Esophagus squamous epithelium (tissue), 5 donors: ENCODE data around the gene NAA60. TPM values are rescaled to one million over a fixed set of nuclear protein-coding genes. Genes with fewer than 3 reads are reported as not detected.

Source experiments
- DNase-seq: peaks from one replicate; lab custom pipeline; 2025; lab: John Stamatoyannopoulos, UW
- H3K27ac ChIP-seq, 4 donors: fragments of 200-600 bp; sonication (generic); one replicate each; pipeline ENCODE4 v1.5.1; 2016 to 2019; ENCODE audit warnings: mild to moderate bottlenecking in 1 of 4
- H3K27me3 ChIP-seq, 4 donors: fragments of 200-600 bp; sonication (generic); 1 replicate in 3 of 4; 2 replicates in 1 of 4; pipeline versions ENCODE4 v1.5.1 to v1.6.0; 2017 to 2021; ENCODE audit warnings: antibody characterized with exemption in 1 of 4
- H3K36me3 ChIP-seq, 3 donors: fragments of 200-600 bp; sonication (generic); one replicate each; pipeline ENCODE4 v1.5.1; 2016 to 2019
- H3K4me1 ChIP-seq, 3 donors: fragments of 200-600 bp; sonication (generic); one replicate each; pipeline ENCODE4 v1.5.1; 2017 to 2019
- H3K4me3 ChIP-seq, 4 donors: fragments of 200-600 bp; sonication (generic); 1 replicate in 3 of 4; 2 replicates in 1 of 4; pipeline ENCODE4 v1.5.1; 2016 to 2019; ENCODE audit warnings: mild to moderate bottlenecking in 2 of 4, moderate library complexity in 1 of 4
- H3K9me3 ChIP-seq, 3 donors: fragments of 200-600 bp; sonication (generic); one replicate each; pipeline ENCODE4 v1.5.1; 2016 to 2019
- CTCF ChIP-seq, 6 experiments: fragments of 450-650 bp in 4 of 6; fragments of 200-600 bp in 2 of 6; sonication (generic) in 2 of 6; IDR thresholded peaks; one replicate each; pipeline ENCODE4 v1.5.1; 2016 to 2019; ENCODE audit warnings: antibody characterized with exemption in 6 of 6, mild to moderate bottlenecking in 4 of 6, moderate library complexity in 4 of 6
- POLR2A ChIP-seq, 4 donors: fragments of 450-650 bp; IDR thresholded peaks; one replicate each; pipeline ENCODE4 v1.6.1; 2017; ENCODE audit warnings: antibody characterized with exemption in 4 of 4, mild to moderate bottlenecking in 4 of 4, moderate library complexity in 3 of 4
- WGBS, 2 donors: methylation state at CpG; one replicate each; pipeline ENCODE4 v1.1.5; 2018; 5-methylcytosine and 5-hydroxymethylcytosine counted together
- intact Hi-C: fragments of 100-400 bp; cut with DNase I; formaldehyde crosslinking; loops from one replicate; pipeline ENCODE4 v1.15.0; 2022
- total RNA-seq, 4 donors: library from RNA; depleted of rRNA; stranded (reverse); fragments of >200 nt; gene quantifications; one replicate each; pipeline ENCODE4 v1.1.0, GENCODE V29; 2016
- donor health status: DM: yes; HTN: yes; CAD: no.

The NAA60 gene
- total RNA-seq, 4 donors from 2014 or later: 21.0 to 31.6 (median 23.7) TPM

GRCh38 chr16:3511286-3512180 is 68.1 kb downstream of the NAA60 start:
- intact Hi-C loops: no loop called here
- TF ChIP-seq CTCF (IDR thresholded peaks at IDR 0.05) (no peak), POLR2A (IDR thresholded peaks at IDR 0.05) (no peak)
- DNase-seq: no peak
- Histone ChIP-seq H3K36me3 (peaks cover 3 to 99% (median 6%) of the 10 kb centered on the region in 3 donors), H3K27ac (no peak overlapping the region), H3K4me1 (peaks cover 0 to 6% (median 0%) of the 10 kb centered on the region in 3 donors), H3K9me3 (no peaks in the 10 kb centered on the region), H3K4me3 (no peak overlapping the region), H3K27me3 (no peaks in the 10 kb centered on the region)
- 89 to 92% methylated on average over 11 to 17 of the region's 23 CpGs for WGBS, 2 donors

- peaks cover 0 to 6% (median 0%) of the 10 kb centered on the region in 3 donors for H3K4me1 ChIP-seq
- TF ChIP-seq CTCF (IDR thresholded peaks at IDR 0.05): no peak
- no peak for TF ChIP-seq POLR2A (IDR thresholded peaks at IDR 0.05)
- no peak overlapping the region for H3K4me3 ChIP-seq
- H3K27ac ChIP-seq: no peak overlapping the region
- no peaks in the 10 kb centered on the region for H3K9me3 ChIP-seq
- intact Hi-C loops: no loop called here
- H3K27me3 ChIP-seq: no peaks in the 10 kb centered on the region
- H3K36me3 ChIP-seq: peaks cover 3 to 99% (median 6%) of the 10 kb centered on the region in 3 donors
- DNase-seq: no peak
- 53 to 71% methylated on average over 7 of the region's 7 CpGs for WGBS, 2 donors
Observed at GRCh38 chr16:3513892-3514583, 70.6 kb downstream of the NAA60 start.

GRCh38 chr16:3514621-3515020 is 71.1 kb downstream of the NAA60 start:
- no peak overlapping the region for H3K27ac ChIP-seq
- TF ChIP-seq CTCF (IDR thresholded peaks at IDR 0.05) (no peak), POLR2A (IDR thresholded peaks at IDR 0.05) (no peak)
- no peaks in the 10 kb centered on the region for H3K4me1 ChIP-seq
- DNase-seq: no peak
- peaks cover 3 to 99% (median 6%) of the 10 kb centered on the region in 3 donors for H3K36me3 ChIP-seq
- no peak overlapping the region for H3K4me3 ChIP-seq
- H3K27me3 ChIP-seq: no peaks in the 10 kb centered on the region
- no peaks in the 10 kb centered on the region for H3K9me3 ChIP-seq
- intact Hi-C loops: no loop called here
- WGBS, 2 donors: 81 to 96% methylated on average over 4 of the region's 4 CpGs

GRCh38 chr16:3515897-3516296 is 72.4 kb downstream of the NAA60 start:
- Histone ChIP-seq H3K4me3 (no peak overlapping the region), H3K27ac (no peak overlapping the region), H3K4me1 (no peaks in the 10 kb centered on the region), H3K27me3 (no peaks in the 10 kb centered on the region), H3K9me3 (no peaks in the 10 kb centered on the region), H3K36me3 (peaks cover 6 to 100% (median 7%) of the 10 kb centered on the region in 3 donors)
- 95 to 97% methylated on average over 4 of the region's 4 CpGs for WGBS, 2 donors
- TF ChIP-seq CTCF (IDR thresholded peaks at IDR 0.05): no peak
- TF ChIP-seq POLR2A (IDR thresholded peaks at IDR 0.05): no peak
- no peak for DNase-seq
- intact Hi-C loops: no loop called here
